ENCODE data around the gene GALNTL6.
A peak's percentile ranks its signal among the peaks of the same experiment; 100 is the strongest.

The GALNTL6 gene

GRCh38 chr4:173074501-173074946 lies 1261.3 kb downstream of the GALNTL6 start:
- peak; percentile 61 for DNase-seq (ENCODE audit: low read depth)

GRCh38 chr4:173076903-173077634 lies 1263.9 kb downstream of the GALNTL6 start:
- peak; percentile 39 for DNase-seq (ENCODE audit: low read depth)

- no peak for DNase-seq (ENCODE audit: low read depth)
Observed at GRCh38 chr4:173088144-173088543, 1274.9 kb downstream of the GALNTL6 start.

All from ELR (cell line).